HepG2 (cell line): ENCODE results near the gene PIM3.
A peak's percentile ranks its signal among the peaks of the same experiment; 100 is the strongest.

Experiments used
- ADNP ChIP-seq: sonication (generic); formaldehyde crosslinking; IDR thresholded peaks from 2 replicates; pipeline ENCODE4 v1.4.0; 2020; ENCODE audit warnings: missing genetic modification reagents
- CREM ChIP-seq, 2 experiments: sonication (generic) in 1 of 2; formaldehyde crosslinking in 1 of 2; IDR thresholded peaks; 2 replicates each; pipeline versions ENCODE4 v1.4.0 to v1.6.1; 2016 to 2020; ENCODE audit warnings: antibody characterized with exemption in 1 of 2, mild to moderate bottlenecking in 1 of 2, missing genetic modification reagents in 1 of 2
- EZH2 ChIP-seq: conservative IDR thresholded peaks from 2 replicates; pipeline ENCODE4 v1.6.1; 2012; ENCODE audit warnings: mild to moderate bottlenecking, low read depth, low read length, moderate library complexity
- FOXA3 ChIP-seq: IDR thresholded peaks from 2 replicates; pipeline ENCODE4 v1.6.1; 2016; ENCODE audit warnings: missing genetic modification reagents, missing compliant biosample characterization
- KDM4B ChIP-seq: sonication (generic); formaldehyde crosslinking; IDR thresholded peaks from 2 replicates; pipeline ENCODE4 v1.4.0; 2020; ENCODE audit warnings: missing genetic modification reagents
- NCOR1 ChIP-seq: fragments of 200-600 bp; sonication (generic); IDR thresholded peaks from 2 replicates; pipeline ENCODE4 v1.7.0; 2017; ENCODE audit warnings: antibody characterized with exemption, low read length, borderline replicate concordance
- RBFOX2 ChIP-seq: fragments of 200-400 bp; formaldehyde crosslinking; IDR thresholded peaks from 2 replicates; pipeline ENCODE4 v1.6.1; 2017; ENCODE audit warnings: low read depth, mild to moderate bottlenecking, low read length
- RNF2 ChIP-seq: fragments of 450-650 bp; conservative IDR thresholded peaks from 2 replicates; pipeline ENCODE4 v1.6.1; 2016; ENCODE audit warnings: low read depth
- TRIM24 ChIP-seq: sonication (generic); formaldehyde crosslinking; IDR thresholded peaks from 2 replicates; pipeline ENCODE4 v1.8.0; 2022; ENCODE audit warnings: mild to moderate bottlenecking, missing genetic modification reagents
- ZNF335 ChIP-seq: sonication (generic); formaldehyde crosslinking; IDR thresholded peaks from 2 replicates; pipeline ENCODE4 v1.4.0; 2020; ENCODE audit warnings: missing genetic modification reagents
- ZNF7 ChIP-seq: IDR thresholded peaks from 2 replicates; pipeline ENCODE4 v1.6.1; 2016; ENCODE audit warnings: missing biosample characterization, missing genetic modification reagents
- TF ChIP-seq, protein P1 (sequence below): sonication (generic); formaldehyde crosslinking; IDR thresholded peaks from 2 replicates; pipeline ENCODE4 v1.5.0; 2020; ENCODE audit warnings: mild to moderate bottlenecking, missing genetic modification reagents, moderate library complexity
- TF ChIP-seq, protein P2 (sequence below): sonication (generic); formaldehyde crosslinking; IDR thresholded peaks from 2 replicates; pipeline ENCODE4 v1.4.0; 2020; ENCODE audit warnings: missing genetic modification reagents
- TF ChIP-seq, protein P3 (sequence below), 2 experiments: sonication (generic) in 1 of 2; formaldehyde crosslinking in 1 of 2; IDR thresholded peaks; 2 replicates each; pipeline versions ENCODE4 v1.5.1 to v1.6.1; 2011 to 2020; ENCODE audit warnings: borderline replicate concordance in 1 of 2, low read depth in 1 of 2, low read length in 1 of 2, mild to moderate bottlenecking in 1 of 2, missing genetic modification reagents in 1 of 2, moderate library complexity in 1 of 2

DNA sequence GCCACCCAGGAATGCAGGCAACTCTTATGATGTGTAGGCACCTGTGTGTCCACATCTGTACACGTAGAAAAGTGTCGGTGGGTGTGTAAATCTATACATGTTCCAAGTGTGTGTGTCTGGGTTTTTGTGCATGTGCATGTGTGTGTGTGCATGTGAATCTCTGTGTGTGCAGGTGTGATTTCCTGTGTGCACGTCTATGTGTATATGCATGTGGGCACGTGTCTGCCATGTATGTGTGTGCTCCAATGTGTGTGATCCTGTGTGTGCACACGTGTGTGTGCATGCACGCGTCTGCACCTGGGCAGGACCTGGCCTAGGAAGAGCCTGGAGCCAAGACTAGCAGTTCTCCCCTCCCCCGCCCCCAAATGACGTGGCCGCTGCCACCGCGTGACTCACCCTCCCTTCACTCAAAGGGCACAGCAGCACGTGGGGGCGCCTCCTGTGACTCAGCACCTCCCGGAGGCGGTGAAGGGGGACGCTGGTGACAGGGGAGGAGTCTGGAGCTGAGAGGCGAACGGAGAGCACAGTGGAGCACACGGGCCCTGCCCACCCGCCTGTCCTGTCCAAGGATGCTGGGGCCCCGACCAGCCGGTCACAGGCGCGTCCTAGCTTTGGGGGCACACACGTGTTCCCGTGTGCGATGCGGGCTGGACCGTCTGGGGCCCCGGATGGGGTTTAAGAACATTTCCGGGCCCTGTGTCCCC, 10.1 kb downstream of the PIM3 start:
- TF ChIP-seq RBFOX2 (peak; percentile 87), ADNP (CRISPR knock-in tag) (no peak), FOXA3 (peak; percentile 81), CREM (IDR thresholded peaks at IDR 0.05) (peak; percentile 95), CREM (CRISPR knock-in tag; IDR thresholded peaks at IDR 0.05) (no peak), ZNF7 (CRISPR knock-in tag) (no peak), ZNF335 (CRISPR knock-in tag) (no peak; the same call in 1 of the 2 replicates), EZH2 (no peak), RNF2 (peak; percentile 82), TRIM24 (CRISPR knock-in tag) (no peak), KDM4B (CRISPR knock-in tag) (peak; percentile 87), NCOR1 (no peak; the same call in 1 of the 2 replicates)
- TF ChIP-seq, protein P1, sequence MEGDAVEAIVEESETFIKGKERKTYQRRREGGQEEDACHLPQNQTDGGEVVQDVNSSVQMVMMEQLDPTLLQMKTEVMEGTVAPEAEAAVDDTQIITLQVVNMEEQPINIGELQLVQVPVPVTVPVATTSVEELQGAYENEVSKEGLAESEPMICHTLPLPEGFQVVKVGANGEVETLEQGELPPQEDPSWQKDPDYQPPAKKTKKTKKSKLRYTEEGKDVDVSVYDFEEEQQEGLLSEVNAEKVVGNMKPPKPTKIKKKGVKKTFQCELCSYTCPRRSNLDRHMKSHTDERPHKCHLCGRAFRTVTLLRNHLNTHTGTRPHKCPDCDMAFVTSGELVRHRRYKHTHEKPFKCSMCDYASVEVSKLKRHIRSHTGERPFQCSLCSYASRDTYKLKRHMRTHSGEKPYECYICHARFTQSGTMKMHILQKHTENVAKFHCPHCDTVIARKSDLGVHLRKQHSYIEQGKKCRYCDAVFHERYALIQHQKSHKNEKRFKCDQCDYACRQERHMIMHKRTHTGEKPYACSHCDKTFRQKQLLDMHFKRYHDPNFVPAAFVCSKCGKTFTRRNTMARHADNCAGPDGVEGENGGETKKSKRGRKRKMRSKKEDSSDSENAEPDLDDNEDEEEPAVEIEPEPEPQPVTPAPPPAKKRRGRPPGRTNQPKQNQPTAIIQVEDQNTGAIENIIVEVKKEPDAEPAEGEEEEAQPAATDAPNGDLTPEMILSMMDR (CRISPR knock-in tag) = peak; percentile 47
- TF ChIP-seq, protein P2, sequence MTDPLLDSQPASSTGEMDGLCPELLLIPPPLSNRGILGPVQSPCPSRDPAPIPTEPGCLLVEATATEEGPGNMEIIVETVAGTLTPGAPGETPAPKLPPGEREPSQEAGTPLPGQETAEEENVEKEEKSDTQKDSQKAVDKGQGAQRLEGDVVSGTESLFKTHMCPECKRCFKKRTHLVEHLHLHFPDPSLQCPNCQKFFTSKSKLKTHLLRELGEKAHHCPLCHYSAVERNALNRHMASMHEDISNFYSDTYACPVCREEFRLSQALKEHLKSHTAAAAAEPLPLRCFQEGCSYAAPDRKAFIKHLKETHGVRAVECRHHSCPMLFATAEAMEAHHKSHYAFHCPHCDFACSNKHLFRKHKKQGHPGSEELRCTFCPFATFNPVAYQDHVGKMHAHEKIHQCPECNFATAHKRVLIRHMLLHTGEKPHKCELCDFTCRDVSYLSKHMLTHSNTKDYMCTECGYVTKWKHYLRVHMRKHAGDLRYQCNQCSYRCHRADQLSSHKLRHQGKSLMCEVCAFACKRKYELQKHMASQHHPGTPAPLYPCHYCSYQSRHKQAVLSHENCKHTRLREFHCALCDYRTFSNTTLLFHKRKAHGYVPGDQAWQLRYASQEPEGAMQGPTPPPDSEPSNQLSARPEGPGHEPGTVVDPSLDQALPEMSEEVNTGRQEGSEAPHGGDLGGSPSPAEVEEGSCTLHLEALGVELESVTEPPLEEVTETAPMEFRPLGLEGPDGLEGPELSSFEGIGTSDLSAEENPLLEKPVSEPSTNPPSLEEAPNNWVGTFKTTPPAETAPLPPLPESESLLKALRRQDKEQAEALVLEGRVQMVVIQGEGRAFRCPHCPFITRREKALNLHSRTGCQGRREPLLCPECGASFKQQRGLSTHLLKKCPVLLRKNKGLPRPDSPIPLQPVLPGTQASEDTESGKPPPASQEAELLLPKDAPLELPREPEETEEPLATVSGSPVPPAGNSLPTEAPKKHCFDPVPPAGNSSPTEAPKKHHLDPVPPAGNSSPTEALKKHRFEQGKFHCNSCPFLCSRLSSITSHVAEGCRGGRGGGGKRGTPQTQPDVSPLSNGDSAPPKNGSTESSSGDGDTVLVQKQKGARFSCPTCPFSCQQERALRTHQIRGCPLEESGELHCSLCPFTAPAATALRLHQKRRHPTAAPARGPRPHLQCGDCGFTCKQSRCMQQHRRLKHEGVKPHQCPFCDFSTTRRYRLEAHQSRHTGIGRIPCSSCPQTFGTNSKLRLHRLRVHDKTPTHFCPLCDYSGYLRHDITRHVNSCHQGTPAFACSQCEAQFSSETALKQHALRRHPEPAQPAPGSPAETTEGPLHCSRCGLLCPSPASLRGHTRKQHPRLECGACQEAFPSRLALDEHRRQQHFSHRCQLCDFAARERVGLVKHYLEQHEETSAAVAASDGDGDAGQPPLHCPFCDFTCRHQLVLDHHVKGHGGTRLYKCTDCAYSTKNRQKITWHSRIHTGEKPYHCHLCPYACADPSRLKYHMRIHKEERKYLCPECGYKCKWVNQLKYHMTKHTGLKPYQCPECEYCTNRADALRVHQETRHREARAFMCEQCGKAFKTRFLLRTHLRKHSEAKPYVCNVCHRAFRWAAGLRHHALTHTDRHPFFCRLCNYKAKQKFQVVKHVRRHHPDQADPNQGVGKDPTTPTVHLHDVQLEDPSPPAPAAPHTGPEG = peak; percentile 44
- TF ChIP-seq, protein P3, sequence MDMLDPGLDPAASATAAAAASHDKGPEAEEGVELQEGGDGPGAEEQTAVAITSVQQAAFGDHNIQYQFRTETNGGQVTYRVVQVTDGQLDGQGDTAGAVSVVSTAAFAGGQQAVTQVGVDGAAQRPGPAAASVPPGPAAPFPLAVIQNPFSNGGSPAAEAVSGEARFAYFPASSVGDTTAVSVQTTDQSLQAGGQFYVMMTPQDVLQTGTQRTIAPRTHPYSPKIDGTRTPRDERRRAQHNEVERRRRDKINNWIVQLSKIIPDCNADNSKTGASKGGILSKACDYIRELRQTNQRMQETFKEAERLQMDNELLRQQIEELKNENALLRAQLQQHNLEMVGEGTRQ (IDR thresholded peaks at IDR 0.05; ENCODE audit: low read depth, low read length) = peak; percentile 90
- TF ChIP-seq, protein P3 (CRISPR knock-in tag; IDR thresholded peaks at IDR 0.05; ENCODE audit: borderline replicate concordance) = peak; percentile 89; the same call in 1 of the 2 replicates
